ENCODE data around the gene KRTAP4-8. TPM values are rescaled to one million over a fixed set of nuclear protein-coding genes. Genes with fewer than 3 reads are reported as not detected.
A peak's percentile ranks its signal among the peaks of the same experiment; 100 is the strongest.
"Not testable (repeated sequence)": the region's sequence is repeated elsewhere in the genome, so short reads cannot be mapped to it uniquely, and the experiment has no call there.

KRTAP4-8 gene
- total RNA-seq, 1 experiment from 2014 or later = not detected

GRCh38 chr17:41065829-41066624 lies 31.9 kb downstream of the KRTAP4-8 start, which contains the start of gene KRTAP2-4:
Gene KRTAP2-4, minus strand, starts transcription at chr17:41065879. Its CDS starts 34 bp downstream, at chr17:41065845.
- peak; percentile 96 for DNase-seq (ENCODE audit: low spot score)

GRCh38 chr17:41065016-41065689 lies 32.8 kb downstream of the KRTAP4-8 start:
- not testable (repeated sequence) for DNase-seq (ENCODE audit: low spot score)

GRCh38 chr17:41064301-41064700 lies 33.6 kb downstream of the KRTAP4-8 start:
- no peak for DNase-seq (ENCODE audit: low spot score)

GRCh38 chr17:41063449-41063848 lies 34.5 kb downstream of the KRTAP4-8 start:
- DNase-seq (ENCODE audit: low spot score) = no peak

GRCh38 chr17:41061964-41062363 lies 36.0 kb downstream of the KRTAP4-8 start:
- DNase-seq (ENCODE audit: low spot score) = peak; percentile 90

DNA sequence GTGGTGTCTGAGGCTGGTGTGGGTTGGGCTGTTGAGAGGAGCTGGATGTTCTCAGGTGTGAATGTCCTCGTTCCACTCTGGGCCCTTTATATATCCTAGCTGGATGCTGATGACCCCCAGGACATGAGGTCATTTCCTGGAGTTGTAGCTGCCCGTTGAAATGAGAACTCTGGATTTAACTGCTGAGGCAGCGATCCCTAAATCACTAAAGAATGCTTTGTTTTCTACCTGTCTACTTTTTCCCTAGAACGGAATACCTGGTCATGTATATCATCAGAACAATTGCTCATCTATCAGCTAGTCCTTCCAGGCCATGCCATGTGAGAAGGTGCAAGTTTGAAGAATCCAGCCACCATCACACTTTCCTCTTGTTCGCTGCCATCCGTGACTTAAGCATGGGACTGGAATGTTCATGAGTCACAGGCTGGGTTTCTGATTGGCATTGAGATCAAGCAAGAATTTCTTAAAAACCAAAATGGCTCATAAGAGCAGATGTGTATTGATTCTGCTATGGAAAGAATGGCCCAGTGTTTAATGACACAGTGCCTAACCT lies 37.8 kb downstream of the KRTAP4-8 start, which contains the start of gene KRTAP2-3:
Gene KRTAP2-3, minus strand, starts transcription at position 63 of the 553 bp plus-strand sequence. CDS start 64 bp downstream, outside the sequence.
- peak; percentile 92 for DNase-seq (ENCODE audit: low spot score)

DNA sequence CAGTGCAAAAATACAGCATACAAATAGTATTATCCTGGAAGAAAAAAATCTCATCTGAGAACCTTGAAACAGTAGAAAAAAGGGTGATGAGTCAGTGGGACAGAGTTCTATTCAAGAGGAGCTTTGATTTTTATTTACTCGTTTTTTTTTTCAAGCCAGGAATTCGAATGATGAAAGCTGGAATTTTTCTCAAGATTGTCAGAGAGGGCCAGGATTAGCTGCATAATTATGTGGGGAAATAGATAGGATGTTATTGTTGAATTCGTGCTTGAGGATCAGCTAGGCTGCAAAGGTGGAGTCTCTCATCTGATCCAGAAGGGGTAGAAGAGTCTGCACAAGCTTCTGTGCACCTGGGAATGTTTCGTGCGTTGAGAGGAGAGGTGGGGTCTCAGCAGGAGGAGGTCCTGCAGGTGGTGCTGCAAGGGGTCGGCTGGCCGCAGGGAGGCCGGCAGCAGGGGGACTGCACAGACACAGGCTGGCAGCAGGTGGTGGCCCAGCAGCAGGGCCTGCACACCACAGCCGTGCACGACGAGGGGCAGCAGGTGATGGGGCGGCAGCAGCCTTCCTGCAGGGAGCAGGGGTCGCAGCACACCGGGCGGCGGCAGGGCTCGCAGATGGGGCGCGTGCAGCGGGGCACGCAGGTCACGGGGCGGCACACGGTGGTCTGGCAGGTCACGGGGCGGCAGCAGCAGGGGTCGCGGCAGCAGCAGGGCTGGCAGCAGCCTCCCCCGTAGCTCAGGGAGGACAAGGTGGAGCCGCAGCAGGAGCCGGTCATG lies 38.5 kb downstream of the KRTAP4-8 start:
- peak; percentile 84 for DNase-seq (ENCODE audit: low spot score)

GRCh38 chr17:41058741-41059140 lies 39.2 kb downstream of the KRTAP4-8 start:
- DNase-seq (ENCODE audit: low spot score) = peak; percentile 55

DNA sequence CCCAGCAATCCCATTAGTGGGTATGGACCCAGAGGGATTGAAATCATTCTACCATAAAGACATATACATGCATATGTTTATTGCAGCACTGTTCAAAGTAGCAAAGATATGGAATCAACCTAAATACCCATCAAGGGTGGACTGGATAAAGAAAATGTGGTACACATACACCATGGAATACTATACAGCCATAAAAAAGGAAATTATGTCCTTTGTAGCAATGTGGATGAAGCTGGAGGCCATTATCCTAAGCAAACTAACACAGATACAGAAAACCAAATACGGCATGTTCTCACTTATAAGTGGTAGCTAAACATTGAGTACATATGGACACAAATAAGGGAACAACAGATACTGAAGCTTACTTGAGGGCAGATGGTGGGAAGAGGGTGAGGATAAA lies 40.4 kb downstream of the KRTAP4-8 start:
- DNase-seq (ENCODE audit: low spot score) = no peak

DNA sequence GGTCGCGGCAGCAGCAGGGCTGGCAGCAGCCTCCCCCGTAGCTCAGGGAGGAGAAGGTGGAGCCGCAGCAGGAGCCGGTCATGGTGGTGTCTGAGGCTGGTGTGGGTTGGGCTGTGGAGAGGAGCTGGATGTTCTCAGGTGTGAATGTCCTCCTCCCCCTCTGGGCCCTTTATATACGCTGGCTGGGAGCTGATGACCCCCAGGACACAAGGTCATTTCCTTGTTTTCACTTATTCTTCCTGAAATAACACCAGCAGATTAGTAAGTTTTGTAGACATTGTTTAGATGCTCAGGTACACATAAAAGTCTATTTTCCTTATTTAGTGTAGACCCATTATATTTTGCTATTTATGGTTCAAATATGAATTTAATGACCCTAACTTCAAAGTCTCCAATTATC lies 42.8 kb downstream of the KRTAP4-8 start, which contains the start of gene KRTAP2-2:
Gene KRTAP2-2, minus strand, starts transcription at position 101 of the 400 bp plus-strand sequence. Its CDS starts 19 bp downstream, at position 82.
- not testable (repeated sequence) for DNase-seq (ENCODE audit: low spot score)

DNA sequence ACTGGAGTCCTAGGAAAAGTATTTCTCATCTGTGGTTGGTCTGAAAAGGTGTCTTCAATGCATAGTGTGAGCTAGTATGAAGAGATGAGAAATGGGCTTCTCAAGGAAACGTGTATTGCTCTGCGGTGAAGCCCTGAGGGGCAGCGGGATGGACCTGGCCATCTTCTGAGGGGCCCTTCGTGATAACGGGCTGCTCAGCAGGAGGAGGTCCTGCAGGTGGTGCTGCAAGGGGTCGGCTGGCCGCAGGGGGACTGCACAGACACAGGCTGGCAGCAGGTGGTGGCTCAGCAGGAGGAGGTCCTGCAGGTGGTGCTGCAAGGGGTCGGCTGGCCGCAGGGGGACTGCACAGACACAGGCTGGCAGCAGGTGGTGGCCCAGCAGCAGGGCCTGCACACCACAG lies 43.4 kb downstream of the KRTAP4-8 start:
- not testable (repeated sequence) for DNase-seq (ENCODE audit: low spot score)

DNA sequence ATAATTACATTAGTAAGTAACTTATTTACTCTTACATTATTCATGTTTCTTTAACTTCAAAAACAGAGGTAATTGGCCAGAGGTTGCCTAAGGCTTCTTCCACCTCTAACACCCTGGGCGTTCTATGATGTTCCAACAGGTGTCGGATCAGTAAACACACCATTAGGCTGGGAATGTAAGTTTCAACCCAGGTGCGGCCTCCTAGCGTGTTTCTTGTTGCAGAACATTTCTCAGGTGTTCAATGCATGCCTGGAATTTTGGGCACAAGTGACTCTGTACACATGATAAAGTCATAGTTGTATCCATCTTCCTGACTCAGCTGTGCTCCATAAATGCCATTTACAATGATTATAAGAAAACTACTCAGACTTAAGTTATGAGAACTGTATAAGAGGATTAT lies 43.9 kb downstream of the KRTAP4-8 start:
- no peak for DNase-seq (ENCODE audit: low spot score)

DNA sequence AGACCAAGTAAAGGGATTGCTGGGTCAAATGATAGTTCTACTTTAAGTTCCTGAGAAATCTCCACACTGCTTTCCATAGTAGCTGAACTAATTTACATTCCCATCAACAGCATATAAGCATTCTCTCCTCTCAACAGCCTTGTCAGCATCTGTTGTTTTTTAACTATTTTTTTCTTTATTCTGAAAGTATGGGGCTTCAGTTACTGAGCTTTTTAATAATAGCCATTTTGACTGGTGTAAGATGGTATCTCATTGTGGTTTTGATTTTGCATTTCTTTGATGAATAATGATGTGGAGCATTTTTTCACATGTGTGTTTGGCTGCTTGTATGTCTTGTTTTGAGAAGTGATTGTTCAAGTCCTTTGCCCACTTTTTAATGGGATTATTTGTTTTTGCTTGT lies 45.4 kb downstream of the KRTAP4-8 start:
- DNase-seq (ENCODE audit: low spot score) = no peak

- peak; percentile 86 for DNase-seq (ENCODE audit: low spot score)
Measured at GRCh38 chr17:41049110-41049509, 48.8 kb downstream of the KRTAP4-8 start.

- DNase-seq (ENCODE audit: low spot score) = peak; percentile 64
Measured at GRCh38 chr17:41048441-41048840, 49.5 kb downstream of the KRTAP4-8 start.

Other genes with a start within 250 kb of the KRTAP4-8 start
- gene KRT12, start 230.9 kb downstream of the KRTAP4-8 start, total RNA-seq (2014; rRNA removed; shearing (Covaris generic)) = not detected in 2 replicates
- not detected in 2 replicates for gene KRT20, start 212.9 kb downstream of the KRTAP4-8 start, total RNA-seq (2014; rRNA removed; shearing (Covaris generic))
- gene KRT23, start 160.5 kb downstream of the KRTAP4-8 start, total RNA-seq (2014; rRNA removed; shearing (Covaris generic)) = not detected in 2 replicates
- not detected in 2 replicates for gene KRT39, start 131.2 kb downstream of the KRTAP4-8 start, total RNA-seq (2014; rRNA removed; shearing (Covaris generic))
- gene KRT40, start 113.8 kb downstream of the KRTAP4-8 start, total RNA-seq (2014; rRNA removed; shearing (Covaris generic)) = not detected in 2 replicates
- not detected in 2 replicates for gene KRTAP3-3, start 104.0 kb downstream of the KRTAP4-8 start, total RNA-seq (2014; rRNA removed; shearing (Covaris generic))
- gene KRTAP3-2, start 98.2 kb downstream of the KRTAP4-8 start, total RNA-seq (2014; rRNA removed; shearing (Covaris generic)) = not detected in 2 replicates
- not detected in 2 replicates for gene KRTAP3-1, start 89.0 kb downstream of the KRTAP4-8 start, total RNA-seq (2014; rRNA removed; shearing (Covaris generic))
- gene KRTAP1-5, start 70.9 kb downstream of the KRTAP4-8 start, total RNA-seq (2014; rRNA removed; shearing (Covaris generic)) = not detected in 2 replicates
- gene KRTAP1-4, start 67.9 kb downstream of the KRTAP4-8 start, total RNA-seq (2014; rRNA removed; shearing (Covaris generic)) = not detected in 2 replicates
- gene KRTAP1-3, start 63.3 kb downstream of the KRTAP4-8 start, total RNA-seq (2014; rRNA removed; shearing (Covaris generic)) = not detected in 2 replicates
- not detected in 2 replicates for gene KRTAP1-1, start 56.7 kb downstream of the KRTAP4-8 start, total RNA-seq (2014; rRNA removed; shearing (Covaris generic))
- not detected in 2 replicates for gene KRTAP2-1, start 50.8 kb downstream of the KRTAP4-8 start, total RNA-seq (2014; rRNA removed; shearing (Covaris generic))
- not detected in 2 replicates for gene KRTAP2-2, start 42.9 kb downstream of the KRTAP4-8 start, total RNA-seq (2014; rRNA removed; shearing (Covaris generic))
- gene KRTAP2-3, start 38.0 kb downstream of the KRTAP4-8 start, total RNA-seq (2014; rRNA removed; shearing (Covaris generic)) = 0.69 and 1.00 TPM in 2 replicates
- not detected in 2 replicates for gene KRTAP2-4, start 32.3 kb downstream of the KRTAP4-8 start, total RNA-seq (2014; rRNA removed; shearing (Covaris generic))
- not detected in 2 replicates for gene KRTAP4-7, start 14.0 kb downstream of the KRTAP4-8 start, total RNA-seq (2014; rRNA removed; shearing (Covaris generic))
- gene KRTAP4-16, start 4.1 kb upstream of the KRTAP4-8 start, total RNA-seq (2014; rRNA removed; shearing (Covaris generic)) = not detected in 2 replicates
- gene KRTAP4-9, start 7.2 kb upstream of the KRTAP4-8 start, total RNA-seq (2014; rRNA removed; shearing (Covaris generic)) = 0.22 TPM in 1 of 2 replicates, not detected in the other
- not detected in 2 replicates for gene KRTAP4-11, start 20.2 kb upstream of the KRTAP4-8 start, total RNA-seq (2014; rRNA removed; shearing (Covaris generic))
- not detected in 2 replicates for gene KRTAP4-12, start 26.0 kb upstream of the KRTAP4-8 start, total RNA-seq (2014; rRNA removed; shearing (Covaris generic))
- gene KRTAP4-6, start 42.4 kb upstream of the KRTAP4-8 start, total RNA-seq (2014; rRNA removed; shearing (Covaris generic)) = not detected in 2 replicates
- gene KRTAP4-5, start 51.7 kb upstream of the KRTAP4-8 start, total RNA-seq (2014; rRNA removed; shearing (Covaris generic)) = not detected in 2 replicates
- gene KRTAP4-4, start 62.6 kb upstream of the KRTAP4-8 start, total RNA-seq (2014; rRNA removed; shearing (Covaris generic)) = not detected in 2 replicates
- not detected in 2 replicates for gene KRTAP4-3, start 70.1 kb upstream of the KRTAP4-8 start, total RNA-seq (2014; rRNA removed; shearing (Covaris generic))
- gene KRTAP4-2, start 80.1 kb upstream of the KRTAP4-8 start, total RNA-seq (2014; rRNA removed; shearing (Covaris generic)) = not detected in 2 replicates
- gene KRTAP4-1, start 86.8 kb upstream of the KRTAP4-8 start, total RNA-seq (2014; rRNA removed; shearing (Covaris generic)) = 0.26 TPM in 1 of 2 replicates, not detected in the other
- not detected in 2 replicates for gene KRTAP9-1, start 91.7 kb upstream of the KRTAP4-8 start, total RNA-seq (2014; rRNA removed; shearing (Covaris generic))
- gene KRTAP9-2, start 128.5 kb upstream of the KRTAP4-8 start, total RNA-seq (2014; rRNA removed; shearing (Covaris generic)) = not detected in 2 replicates
- gene KRTAP9-3, start 134.3 kb upstream of the KRTAP4-8 start, total RNA-seq (2014; rRNA removed; shearing (Covaris generic)) = not detected in 2 replicates
- gene KRTAP9-8, start 139.9 kb upstream of the KRTAP4-8 start, total RNA-seq (2014; rRNA removed; shearing (Covaris generic)) = not detected in 2 replicates
- gene KRTAP9-4, start 151.5 kb upstream of the KRTAP4-8 start, total RNA-seq (2014; rRNA removed; shearing (Covaris generic)) = not detected in 2 replicates
- gene KRTAP9-9, start 157.2 kb upstream of the KRTAP4-8 start, total RNA-seq (2014; rRNA removed; shearing (Covaris generic)) = not detected in 2 replicates
- not detected in 2 replicates for gene KRTAP9-6, start 167.2 kb upstream of the KRTAP4-8 start, total RNA-seq (2014; rRNA removed; shearing (Covaris generic))
- gene KRTAP9-7, start 177.6 kb upstream of the KRTAP4-8 start, total RNA-seq (2014; rRNA removed; shearing (Covaris generic)) = not detected in 2 replicates
- gene KRTAP29-1, start 204.7 kb upstream of the KRTAP4-8 start, total RNA-seq (2014; rRNA removed; shearing (Covaris generic)) = 0.16 TPM in 1 of 2 replicates, not detected in the other
- gene KRTAP16-1, start 211.2 kb upstream of the KRTAP4-8 start, total RNA-seq (2014; rRNA removed; shearing (Covaris generic)) = not detected in 2 replicates
- gene KRTAP17-1, start 217.6 kb upstream of the KRTAP4-8 start, total RNA-seq (2014; rRNA removed; shearing (Covaris generic)) = not detected in 2 replicates